ENCODE results near the gene TFF1.

The TFF1 gene

DNA sequence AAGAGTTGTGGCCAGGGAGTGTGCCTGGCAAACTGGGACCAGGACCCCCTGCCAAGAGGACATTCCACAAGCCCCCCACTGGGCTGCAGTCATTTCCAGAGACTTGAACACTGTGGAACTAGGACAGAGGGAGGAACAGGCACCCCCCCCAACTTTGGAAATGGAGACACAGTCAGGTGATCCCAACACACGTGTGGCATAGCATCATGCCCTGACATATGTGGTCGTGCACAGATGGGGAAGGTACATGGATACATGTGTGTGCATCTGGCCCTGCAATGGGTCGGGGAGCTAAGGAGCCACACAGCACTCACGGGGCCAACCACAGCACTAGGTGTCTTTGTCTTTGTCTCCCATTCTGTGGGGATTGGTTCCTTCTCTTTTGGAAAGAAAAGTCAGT is 44.5 kb downstream of the TFF1 start:
- TF ChIP-seq GABPA (IDR thresholded peaks at IDR 0.05; ENCODE audit: low read depth) (no peak), POLR2AphosphoS5 (IDR thresholded peaks at IDR 0.05; ENCODE audit: low read depth) (no peak), SPI1 (IDR thresholded peaks at IDR 0.05; ENCODE audit: borderline replicate concordance, low read depth) (no peak)
- H3K27me3 ChIP-seq (ENCODE audit: insufficient read depth, poor library complexity, severe bottlenecking): no peaks in the 10 kb centered on the region
- DNase-seq (ENCODE audit: low read depth in 1 of 2, low spot score in 1 of 2): no peak
- H3K27ac ChIP-seq (replicated peaks): no peak overlapping the region
- no peak overlapping the region for H3K4me3 ChIP-seq (replicated peaks; ENCODE audit: insufficient read depth, low read length)

DNA sequence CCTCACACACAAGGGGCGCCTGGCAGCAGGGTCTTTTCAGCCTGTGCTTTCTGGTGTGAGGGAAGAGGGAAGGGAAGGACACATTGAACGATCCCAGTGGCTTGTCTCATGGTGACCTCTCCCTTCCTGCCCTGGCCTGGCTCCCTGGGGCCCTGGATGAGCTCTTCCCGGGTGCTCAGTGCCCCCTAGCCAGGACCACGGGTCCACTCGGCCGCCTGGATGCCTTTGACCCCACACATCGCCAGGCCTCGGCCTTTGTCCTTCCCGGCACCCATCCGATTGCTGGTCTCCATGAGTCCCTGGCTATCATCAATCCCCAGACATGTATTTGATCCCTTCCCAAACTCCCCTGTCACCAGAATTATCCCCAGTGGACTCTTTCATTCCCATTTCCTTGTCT is 45.1 kb downstream of the TFF1 start:
- H3K27ac ChIP-seq (replicated peaks): no peak overlapping the region
- no peak overlapping the region for H3K4me3 ChIP-seq (replicated peaks; ENCODE audit: insufficient read depth, low read length)
- no peaks in the 10 kb centered on the region for H3K27me3 ChIP-seq (ENCODE audit: insufficient read depth, poor library complexity, severe bottlenecking)
- TF ChIP-seq POLR2AphosphoS5 (IDR thresholded peaks at IDR 0.05; ENCODE audit: low read depth): no peak
- TF ChIP-seq, protein P1, sequence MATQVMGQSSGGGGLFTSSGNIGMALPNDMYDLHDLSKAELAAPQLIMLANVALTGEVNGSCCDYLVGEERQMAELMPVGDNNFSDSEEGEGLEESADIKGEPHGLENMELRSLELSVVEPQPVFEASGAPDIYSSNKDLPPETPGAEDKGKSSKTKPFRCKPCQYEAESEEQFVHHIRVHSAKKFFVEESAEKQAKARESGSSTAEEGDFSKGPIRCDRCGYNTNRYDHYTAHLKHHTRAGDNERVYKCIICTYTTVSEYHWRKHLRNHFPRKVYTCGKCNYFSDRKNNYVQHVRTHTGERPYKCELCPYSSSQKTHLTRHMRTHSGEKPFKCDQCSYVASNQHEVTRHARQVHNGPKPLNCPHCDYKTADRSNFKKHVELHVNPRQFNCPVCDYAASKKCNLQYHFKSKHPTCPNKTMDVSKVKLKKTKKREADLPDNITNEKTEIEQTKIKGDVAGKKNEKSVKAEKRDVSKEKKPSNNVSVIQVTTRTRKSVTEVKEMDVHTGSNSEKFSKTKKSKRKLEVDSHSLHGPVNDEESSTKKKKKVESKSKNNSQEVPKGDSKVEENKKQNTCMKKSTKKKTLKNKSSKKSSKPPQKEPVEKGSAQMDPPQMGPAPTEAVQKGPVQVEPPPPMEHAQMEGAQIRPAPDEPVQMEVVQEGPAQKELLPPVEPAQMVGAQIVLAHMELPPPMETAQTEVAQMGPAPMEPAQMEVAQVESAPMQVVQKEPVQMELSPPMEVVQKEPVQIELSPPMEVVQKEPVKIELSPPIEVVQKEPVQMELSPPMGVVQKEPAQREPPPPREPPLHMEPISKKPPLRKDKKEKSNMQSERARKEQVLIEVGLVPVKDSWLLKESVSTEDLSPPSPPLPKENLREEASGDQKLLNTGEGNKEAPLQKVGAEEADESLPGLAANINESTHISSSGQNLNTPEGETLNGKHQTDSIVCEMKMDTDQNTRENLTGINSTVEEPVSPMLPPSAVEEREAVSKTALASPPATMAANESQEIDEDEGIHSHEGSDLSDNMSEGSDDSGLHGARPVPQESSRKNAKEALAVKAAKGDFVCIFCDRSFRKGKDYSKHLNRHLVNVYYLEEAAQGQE (IDR thresholded peaks at IDR 0.05; ENCODE audit: insufficient replicate concordance, low read depth): no peak
- no peak for TF ChIP-seq GABPA (IDR thresholded peaks at IDR 0.05; ENCODE audit: low read depth)
- TF ChIP-seq, protein P2, sequence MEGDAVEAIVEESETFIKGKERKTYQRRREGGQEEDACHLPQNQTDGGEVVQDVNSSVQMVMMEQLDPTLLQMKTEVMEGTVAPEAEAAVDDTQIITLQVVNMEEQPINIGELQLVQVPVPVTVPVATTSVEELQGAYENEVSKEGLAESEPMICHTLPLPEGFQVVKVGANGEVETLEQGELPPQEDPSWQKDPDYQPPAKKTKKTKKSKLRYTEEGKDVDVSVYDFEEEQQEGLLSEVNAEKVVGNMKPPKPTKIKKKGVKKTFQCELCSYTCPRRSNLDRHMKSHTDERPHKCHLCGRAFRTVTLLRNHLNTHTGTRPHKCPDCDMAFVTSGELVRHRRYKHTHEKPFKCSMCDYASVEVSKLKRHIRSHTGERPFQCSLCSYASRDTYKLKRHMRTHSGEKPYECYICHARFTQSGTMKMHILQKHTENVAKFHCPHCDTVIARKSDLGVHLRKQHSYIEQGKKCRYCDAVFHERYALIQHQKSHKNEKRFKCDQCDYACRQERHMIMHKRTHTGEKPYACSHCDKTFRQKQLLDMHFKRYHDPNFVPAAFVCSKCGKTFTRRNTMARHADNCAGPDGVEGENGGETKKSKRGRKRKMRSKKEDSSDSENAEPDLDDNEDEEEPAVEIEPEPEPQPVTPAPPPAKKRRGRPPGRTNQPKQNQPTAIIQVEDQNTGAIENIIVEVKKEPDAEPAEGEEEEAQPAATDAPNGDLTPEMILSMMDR (IDR thresholded peaks at IDR 0.05; ENCODE audit: insufficient read depth, low read length): no peak
- no peak for TF ChIP-seq SPI1 (IDR thresholded peaks at IDR 0.05; ENCODE audit: borderline replicate concordance, low read depth)
- DNase-seq (ENCODE audit: low read depth in 1 of 2, low spot score in 1 of 2): no peak

DNA sequence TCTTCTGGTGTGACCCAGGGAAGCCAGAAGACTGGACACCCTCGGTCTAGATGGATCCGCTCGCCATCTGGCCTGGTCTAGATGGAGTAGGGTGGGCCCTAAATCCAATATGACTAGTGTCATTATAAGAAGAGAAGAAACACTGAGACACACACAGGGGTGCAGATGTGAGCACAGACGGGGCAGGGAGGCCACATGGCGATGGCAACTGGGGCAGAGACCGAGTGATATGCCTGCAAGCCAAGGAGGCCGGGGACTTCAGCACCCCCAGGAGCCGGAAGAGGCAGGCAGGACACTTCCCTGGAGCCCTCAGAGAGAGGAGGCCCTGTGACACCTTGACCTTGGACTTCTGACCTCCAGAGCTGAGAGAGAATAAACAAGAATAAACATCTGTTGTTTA is 45.5 kb downstream of the TFF1 start:
- Histone ChIP-seq H3K4me3 (replicated peaks; ENCODE audit: insufficient read depth, low read length) (no peak overlapping the region), H3K27me3 (ENCODE audit: insufficient read depth, poor library complexity, severe bottlenecking) (no peaks in the 10 kb centered on the region), H3K27ac (replicated peaks) (no peak overlapping the region)
- DNase-seq (ENCODE audit: low read depth in 1 of 2, low spot score in 1 of 2): no peak
- TF ChIP-seq POLR2AphosphoS5 (IDR thresholded peaks at IDR 0.05; ENCODE audit: low read depth) (no peak), GABPA (IDR thresholded peaks at IDR 0.05; ENCODE audit: low read depth) (no peak), SPI1 (IDR thresholded peaks at IDR 0.05; ENCODE audit: borderline replicate concordance, low read depth) (no peak)
- TF ChIP-seq, protein P2 (IDR thresholded peaks at IDR 0.05; ENCODE audit: insufficient read depth, low read length): no peak
- TF ChIP-seq, protein P1 (IDR thresholded peaks at IDR 0.05; ENCODE audit: insufficient replicate concordance, low read depth): no peak

DNA sequence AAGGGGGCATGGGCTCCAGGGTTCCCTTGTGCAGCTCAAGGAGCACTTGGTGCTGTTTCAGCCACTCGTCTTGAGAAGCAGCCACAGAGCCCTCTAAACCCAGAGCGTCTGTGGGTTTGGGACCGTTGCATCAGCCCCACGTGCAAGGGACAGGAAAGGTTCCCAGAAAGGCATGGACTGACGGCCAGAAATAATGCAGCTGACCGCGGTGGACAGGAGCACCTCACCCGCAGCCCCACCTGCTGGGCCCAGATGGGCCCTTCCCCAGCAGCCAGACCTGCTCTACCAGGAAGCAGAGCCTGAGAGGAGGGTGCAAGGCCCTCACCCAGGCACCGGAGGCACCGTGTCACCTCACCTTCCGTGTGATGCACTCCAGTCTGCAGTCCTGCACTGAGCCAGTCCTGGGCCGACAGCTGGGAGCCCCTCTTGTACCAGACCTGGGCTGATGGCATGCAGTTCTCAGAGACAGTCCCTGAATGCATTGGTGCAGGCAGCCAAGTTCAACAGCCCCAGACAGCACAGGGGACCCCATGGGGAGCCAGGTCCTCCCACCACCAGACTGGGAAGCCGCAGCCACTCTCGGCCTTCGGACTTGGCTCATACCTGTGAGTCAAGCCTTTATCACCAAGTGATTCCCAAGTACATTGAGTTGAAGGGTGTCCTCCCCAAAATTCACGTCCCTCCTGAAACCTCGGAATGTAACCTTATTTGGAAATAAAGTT is 46.3 kb downstream of the TFF1 start:
- Histone ChIP-seq H3K27ac (replicated peaks) (peak overlapping the region; percentile 70), H3K4me3 (replicated peaks; ENCODE audit: insufficient read depth, low read length) (no peak overlapping the region), H3K27me3 (ENCODE audit: insufficient read depth, poor library complexity, severe bottlenecking) (no peaks in the 10 kb centered on the region)
- DNase-seq (ENCODE audit: low read depth in 1 of 2, low spot score in 1 of 2): peak; percentile 21 to 79
- TF ChIP-seq SPI1 (IDR thresholded peaks at IDR 0.05; ENCODE audit: borderline replicate concordance, low read depth) (no peak), GABPA (IDR thresholded peaks at IDR 0.05; ENCODE audit: low read depth) (no peak), POLR2AphosphoS5 (IDR thresholded peaks at IDR 0.05; ENCODE audit: low read depth) (no peak)
- TF ChIP-seq, protein P1 (IDR thresholded peaks at IDR 0.05; ENCODE audit: insufficient replicate concordance, low read depth): no peak
- TF ChIP-seq, protein P2 (IDR thresholded peaks at IDR 0.05; ENCODE audit: insufficient read depth, low read length): no peak

Measured in HL-60 (cell line).